ENCODE measurements around the gene CMTM6.
"Not testable (repeated sequence)": the region's sequence is repeated elsewhere in the genome, so short reads cannot be mapped to it uniquely, and the experiment has no call there.

DNA sequence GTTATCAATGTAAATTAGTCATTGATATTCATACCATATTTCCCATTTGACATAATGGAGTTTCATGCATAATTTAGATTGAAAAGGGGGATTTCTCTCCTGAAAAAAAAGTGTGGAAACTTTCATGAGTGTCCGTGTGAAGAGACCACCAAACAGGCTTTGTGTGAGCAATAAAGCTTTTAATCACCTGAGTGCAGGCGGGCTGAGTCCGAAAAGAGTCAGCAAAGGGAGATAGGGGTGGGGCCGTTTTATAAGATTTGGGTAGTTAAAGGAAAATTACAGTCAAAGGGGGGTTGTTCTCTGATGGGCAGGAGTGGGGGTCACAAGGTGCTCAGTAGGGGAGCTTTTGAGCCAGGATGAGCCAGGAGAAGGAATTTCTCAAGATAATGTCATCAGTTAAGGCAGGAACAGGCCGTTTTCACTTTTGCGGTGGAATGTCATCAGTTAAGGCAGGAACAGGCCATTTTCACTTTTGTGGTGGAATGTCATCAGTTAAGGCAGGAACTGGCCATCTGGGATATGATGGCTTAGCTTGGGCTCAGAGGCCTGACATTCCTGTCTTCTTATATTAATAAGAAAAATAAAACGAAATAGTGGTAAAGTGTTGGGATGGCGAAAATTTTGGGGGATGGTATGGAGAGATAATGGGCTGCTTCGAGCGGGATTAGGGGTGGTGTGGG, 41.7 kb downstream of the CMTM6 start:
- TF ChIP-seq POLR2A (IDR thresholded peaks at IDR 0.05; ENCODE audit: low read depth); POLR2AphosphoS5 (IDR thresholded peaks at IDR 0.05): not testable (repeated sequence)

All from esophagus muscularis mucosa (tissue), 2 donors.